ENCODE results near the gene SLC25A11. TPM values are rescaled to one million over a fixed set of nuclear protein-coding genes. Genes with fewer than 3 reads are reported as not detected.

SLC25A11 gene
- total RNA-seq, 1 donor from 2014 or later: 35.3 TPM

DNA sequence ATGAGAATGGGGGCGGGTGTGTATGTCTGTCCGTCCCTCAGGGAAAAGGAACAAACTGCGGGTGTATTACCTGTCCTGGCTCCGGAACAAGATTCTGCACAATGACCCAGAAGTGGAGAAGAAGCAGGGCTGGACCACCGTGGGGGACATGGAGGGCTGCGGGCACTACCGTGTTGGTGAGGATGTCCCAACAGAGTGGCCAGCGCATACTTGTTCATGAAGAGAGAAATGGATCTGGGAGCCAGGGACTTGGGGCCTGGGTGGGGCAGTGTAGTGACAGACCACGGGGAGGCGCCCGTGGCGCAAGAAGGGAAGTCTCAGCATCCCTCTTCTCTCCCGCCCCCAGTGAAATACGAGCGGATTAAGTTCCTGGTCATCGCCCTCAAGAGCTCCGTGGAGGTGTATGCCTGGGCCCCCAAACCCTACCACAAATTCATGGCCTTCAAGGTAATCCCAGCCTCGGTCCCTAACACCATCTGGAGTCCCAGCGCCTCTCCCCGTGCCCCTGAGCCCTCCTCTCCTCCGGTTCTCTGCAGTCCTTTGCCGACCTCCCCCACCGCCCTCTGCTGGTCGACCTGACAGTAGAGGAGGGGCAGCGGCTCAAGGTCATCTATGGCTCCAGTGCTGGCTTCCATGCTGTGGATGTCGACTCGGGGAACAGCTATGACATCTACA lies 44.1 kb downstream of the SLC25A11 start:
- no peak for ATAC-seq (ENCODE audit: low read depth)
- Mint-ChIP-seq H3K27ac (no peak overlapping the region), H3K4me3 (no peak overlapping the region), H3K9me3 (no peaks in the 10 kb centered on the region), H3K36me3 (ENCODE audit: low read depth) (peaks cover 45% of the 10 kb centered on the region), H3K27me3 (no peaks in the 10 kb centered on the region), H3K4me1 (peaks cover 21% of the 10 kb centered on the region)
- POLR2A ChIA-PET: no interaction called here
- intact Hi-C loops (cut with micrococcal nuclease): no loop called here
- TF ChIP-seq, protein P1, sequence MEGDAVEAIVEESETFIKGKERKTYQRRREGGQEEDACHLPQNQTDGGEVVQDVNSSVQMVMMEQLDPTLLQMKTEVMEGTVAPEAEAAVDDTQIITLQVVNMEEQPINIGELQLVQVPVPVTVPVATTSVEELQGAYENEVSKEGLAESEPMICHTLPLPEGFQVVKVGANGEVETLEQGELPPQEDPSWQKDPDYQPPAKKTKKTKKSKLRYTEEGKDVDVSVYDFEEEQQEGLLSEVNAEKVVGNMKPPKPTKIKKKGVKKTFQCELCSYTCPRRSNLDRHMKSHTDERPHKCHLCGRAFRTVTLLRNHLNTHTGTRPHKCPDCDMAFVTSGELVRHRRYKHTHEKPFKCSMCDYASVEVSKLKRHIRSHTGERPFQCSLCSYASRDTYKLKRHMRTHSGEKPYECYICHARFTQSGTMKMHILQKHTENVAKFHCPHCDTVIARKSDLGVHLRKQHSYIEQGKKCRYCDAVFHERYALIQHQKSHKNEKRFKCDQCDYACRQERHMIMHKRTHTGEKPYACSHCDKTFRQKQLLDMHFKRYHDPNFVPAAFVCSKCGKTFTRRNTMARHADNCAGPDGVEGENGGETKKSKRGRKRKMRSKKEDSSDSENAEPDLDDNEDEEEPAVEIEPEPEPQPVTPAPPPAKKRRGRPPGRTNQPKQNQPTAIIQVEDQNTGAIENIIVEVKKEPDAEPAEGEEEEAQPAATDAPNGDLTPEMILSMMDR (IDR thresholded peaks at IDR 0.05): no peak
- no peak for DNase-seq
- CTCF ChIA-PET: no interaction called here

GRCh38 chr17:4895121-4895520 lies 44.7 kb downstream of the SLC25A11 start:
- ChIA-PET POLR2A (no interaction called here), CTCF (interaction anchor here (1.4 kb wide), 1 partner anchor 185 kb away, joined by 3 read pairs; the partner anchor contains the start of gene ARRB2)
- no peak for ATAC-seq (ENCODE audit: low read depth)
- H3K9me3 Mint-ChIP-seq: no peaks in the 10 kb centered on the region
- intact Hi-C loops (cut with micrococcal nuclease): no loop called here
- H3K4me1 Mint-ChIP-seq: peaks cover 15% of the 10 kb centered on the region
- peaks cover 52% of the 10 kb centered on the region for H3K36me3 Mint-ChIP-seq (ENCODE audit: low read depth)
- no peaks in the 10 kb centered on the region for H3K27me3 Mint-ChIP-seq
- H3K4me3 Mint-ChIP-seq: no peak overlapping the region
- DNase-seq: no peak
- H3K27ac Mint-ChIP-seq: no peak overlapping the region
- TF ChIP-seq, protein P1 (IDR thresholded peaks at IDR 0.05): no peak

- intact Hi-C loops (cut with micrococcal nuclease): no loop called here
- Mint-ChIP-seq H3K4me3 (no peak overlapping the region), H3K27ac (no peak overlapping the region), H3K36me3 (ENCODE audit: low read depth) (peaks cover 55% of the 10 kb centered on the region), H3K4me1 (peaks cover 12% of the 10 kb centered on the region), H3K27me3 (no peaks in the 10 kb centered on the region), H3K9me3 (no peaks in the 10 kb centered on the region)
- ATAC-seq (ENCODE audit: low read depth) (no peak), DNase-seq (no peak)
- TF ChIP-seq, protein P1 (IDR thresholded peaks at IDR 0.05): no peak
- ChIA-PET POLR2A (no interaction called here), CTCF (interaction anchor here (1.4 kb wide), 1 partner anchor 184 kb away, joined by 3 read pairs; the partner anchor contains the start of gene ARRB2)
These were observed 45.9 kb downstream of the SLC25A11 start for GRCh38 chr17:4893721-4894560.

DNA sequence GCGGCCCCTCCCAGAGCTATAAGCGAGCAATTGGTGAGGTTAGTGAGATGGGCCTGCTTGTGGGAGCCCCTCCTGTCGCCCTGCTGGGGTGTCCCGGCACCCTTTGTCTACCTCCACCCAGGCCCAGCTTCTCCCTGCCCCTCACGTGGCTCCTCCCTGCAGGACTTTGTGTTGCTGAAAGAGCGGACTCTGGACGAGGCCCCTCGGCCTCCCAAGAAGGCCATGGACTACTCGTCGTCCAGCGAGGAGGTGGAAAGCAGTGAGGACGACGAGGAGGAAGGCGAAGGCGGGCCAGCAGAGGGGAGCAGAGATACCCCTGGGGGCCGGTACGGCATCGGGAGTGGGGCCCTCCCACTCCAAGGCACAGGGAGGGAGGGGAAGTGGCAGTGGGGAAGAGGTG lies 46.6 kb downstream of the SLC25A11 start:
- H3K9me3 Mint-ChIP-seq: no peaks in the 10 kb centered on the region
- DNase-seq (no peak), ATAC-seq (ENCODE audit: low read depth) (no peak)
- H3K27ac Mint-ChIP-seq: no peak overlapping the region
- intact Hi-C loops (cut with micrococcal nuclease): no loop called here
- POLR2A ChIA-PET: no interaction called here
- H3K27me3 Mint-ChIP-seq: no peaks in the 10 kb centered on the region
- CTCF ChIA-PET: interaction anchor here (0.6 kb wide), 1 partner anchor 467 kb away, joined by 4 read pairs; no protein-coding TSS in a partner anchor
- peaks cover 55% of the 10 kb centered on the region for H3K36me3 Mint-ChIP-seq (ENCODE audit: low read depth)
- no peak overlapping the region for H3K4me3 Mint-ChIP-seq
- TF ChIP-seq, protein P1 (IDR thresholded peaks at IDR 0.05): no peak
- H3K4me1 Mint-ChIP-seq: peaks cover 7% of the 10 kb centered on the region

All from activated B cell treated with CpG ODN at 0.5 μM for 24 hours (primary cell).